Measurements from ENCODE around the gene ZNF296. TPM values are rescaled to one million over a fixed set of nuclear protein-coding genes. Genes with fewer than 3 reads are reported as not detected.

The ZNF296 gene
- total RNA-seq, 2 donors from 2014 or later: 2.1 to 8.5 TPM

DNA sequence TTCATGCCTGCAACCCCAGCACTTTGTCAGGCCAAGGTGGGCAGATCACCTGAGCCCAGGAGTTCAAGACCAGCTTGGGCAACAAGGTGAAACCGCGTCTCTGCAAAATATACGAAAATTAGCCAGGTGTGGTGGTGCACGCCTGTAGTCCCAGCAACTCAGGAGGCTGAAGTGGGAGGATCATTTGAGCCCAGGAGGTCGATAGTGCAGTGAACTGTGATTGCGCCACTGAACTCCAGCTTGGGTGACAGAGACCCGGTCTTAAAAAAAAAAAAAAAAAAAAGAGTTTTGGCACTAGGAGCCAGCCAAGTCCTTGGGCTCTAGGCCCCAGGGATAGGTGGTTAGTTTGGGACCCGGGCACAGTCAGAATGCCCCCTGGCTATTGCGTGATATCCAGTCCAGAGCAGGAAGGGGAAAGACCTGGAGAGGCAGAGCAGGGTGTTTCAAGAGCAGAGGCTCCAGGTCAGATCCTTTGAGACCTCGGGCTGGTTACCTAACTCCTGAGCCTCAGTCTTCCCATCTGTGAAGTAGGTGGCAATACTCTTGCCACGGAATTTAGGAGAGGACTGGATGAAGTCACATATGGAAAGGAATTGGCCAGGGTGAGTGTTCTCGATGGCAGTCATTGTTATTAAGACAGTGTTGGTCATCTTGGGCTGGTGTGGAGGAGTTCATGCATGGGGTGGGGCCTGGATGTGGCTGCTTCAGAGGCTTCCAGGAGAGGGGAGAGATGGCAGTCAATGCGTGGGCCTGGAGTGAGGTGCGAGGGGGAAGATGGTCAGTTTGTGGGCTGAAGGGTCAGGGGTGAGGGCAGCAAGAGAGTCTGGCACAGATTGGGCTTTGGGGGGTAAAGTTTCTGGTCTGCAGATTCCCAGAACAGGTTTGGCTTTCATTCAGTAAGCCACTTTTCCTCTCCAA is 19.5 kb upstream of the ZNF296 start:
- Mint-ChIP-seq H3K36me3 (ENCODE audit: low read depth) (peaks cover 26% of the 10 kb centered on the region), H3K27ac (peak overlapping the region; percentile 49), H3K27me3 (ENCODE audit: insufficient read depth) (peaks cover 6% of the 10 kb centered on the region), H3K4me3 (no peak overlapping the region), H3K4me1 (peaks cover 64% of the 10 kb centered on the region), H3K9me3 (no peaks in the 10 kb centered on the region)
- Histone ChIP-seq H3K9me3 (ENCODE audit: control insufficient read depth, low read length) (no peaks in the 10 kb centered on the region), H3K9ac (ENCODE audit: extremely low read depth, low read length, poor library complexity, severe bottlenecking) (no peak overlapping the region), H3K4me3 (ENCODE audit: low read length) (no peak overlapping the region), H3K36me3 (ENCODE audit: control insufficient read depth, insufficient read depth, low read length) (peaks cover 27% of the 10 kb centered on the region), H3K4me1 (ENCODE audit: control insufficient read depth, insufficient read depth, low read length) (peaks cover 19% of the 10 kb centered on the region), H3K27ac (ENCODE audit: low read depth, low read length) (no peak overlapping the region), H3K27me3 (ENCODE audit: control insufficient read depth, insufficient read depth, low read length, poor library complexity, severe bottlenecking) (peaks cover 18% of the 10 kb centered on the region)
- no peak for DNase-seq
- WGBS, 2 experiments (ENCODE audit: insufficient coverage in 1 of 2, insufficient read length in 1 of 2): 93 to 95% methylated on average over 13 to 14 of the region's 14 CpGs
- TF ChIP-seq, protein P1, sequence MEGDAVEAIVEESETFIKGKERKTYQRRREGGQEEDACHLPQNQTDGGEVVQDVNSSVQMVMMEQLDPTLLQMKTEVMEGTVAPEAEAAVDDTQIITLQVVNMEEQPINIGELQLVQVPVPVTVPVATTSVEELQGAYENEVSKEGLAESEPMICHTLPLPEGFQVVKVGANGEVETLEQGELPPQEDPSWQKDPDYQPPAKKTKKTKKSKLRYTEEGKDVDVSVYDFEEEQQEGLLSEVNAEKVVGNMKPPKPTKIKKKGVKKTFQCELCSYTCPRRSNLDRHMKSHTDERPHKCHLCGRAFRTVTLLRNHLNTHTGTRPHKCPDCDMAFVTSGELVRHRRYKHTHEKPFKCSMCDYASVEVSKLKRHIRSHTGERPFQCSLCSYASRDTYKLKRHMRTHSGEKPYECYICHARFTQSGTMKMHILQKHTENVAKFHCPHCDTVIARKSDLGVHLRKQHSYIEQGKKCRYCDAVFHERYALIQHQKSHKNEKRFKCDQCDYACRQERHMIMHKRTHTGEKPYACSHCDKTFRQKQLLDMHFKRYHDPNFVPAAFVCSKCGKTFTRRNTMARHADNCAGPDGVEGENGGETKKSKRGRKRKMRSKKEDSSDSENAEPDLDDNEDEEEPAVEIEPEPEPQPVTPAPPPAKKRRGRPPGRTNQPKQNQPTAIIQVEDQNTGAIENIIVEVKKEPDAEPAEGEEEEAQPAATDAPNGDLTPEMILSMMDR (conservative IDR thresholded peaks at IDR 0.05): no peak

- Histone ChIP-seq H3K4me3 (ENCODE audit: low read length) (peak overlapping the region; percentile 97), H3K9ac (ENCODE audit: extremely low read depth, low read length, poor library complexity, severe bottlenecking) (no peak overlapping the region), H3K4me1 (ENCODE audit: control insufficient read depth, insufficient read depth, low read length) (peaks cover 16% of the 10 kb centered on the region), H3K36me3 (ENCODE audit: control insufficient read depth, insufficient read depth, low read length) (peaks cover 37% of the 10 kb centered on the region), H3K27me3 (ENCODE audit: control insufficient read depth, insufficient read depth, low read length, poor library complexity, severe bottlenecking) (peaks cover 8% of the 10 kb centered on the region), H3K9me3 (ENCODE audit: control insufficient read depth, low read length) (no peaks in the 10 kb centered on the region), H3K27ac (ENCODE audit: low read depth, low read length) (no peak overlapping the region)
- DNase-seq: no peak
- TF ChIP-seq, protein P1 (conservative IDR thresholded peaks at IDR 0.05): no peak
- peaks cover 27% of the 10 kb centered on the region for H3K36me3 Mint-ChIP-seq (ENCODE audit: low read depth)
- no peak overlapping the region for H3K27ac Mint-ChIP-seq
- H3K4me3 Mint-ChIP-seq: peak overlapping the region; percentile 81
- 94 to 98% methylated on average over 5 of the region's 5 CpGs for WGBS, 2 experiments (ENCODE audit: insufficient coverage in 1 of 2, insufficient read length in 1 of 2)
- H3K27me3 Mint-ChIP-seq (ENCODE audit: insufficient read depth): no peaks in the 10 kb centered on the region
- H3K9me3 Mint-ChIP-seq: no peaks in the 10 kb centered on the region
- H3K4me1 Mint-ChIP-seq: peaks cover 65% of the 10 kb centered on the region
These were observed 18.4 kb upstream of the ZNF296 start for GRCh38 chr19:45094707-45095106.

DNA sequence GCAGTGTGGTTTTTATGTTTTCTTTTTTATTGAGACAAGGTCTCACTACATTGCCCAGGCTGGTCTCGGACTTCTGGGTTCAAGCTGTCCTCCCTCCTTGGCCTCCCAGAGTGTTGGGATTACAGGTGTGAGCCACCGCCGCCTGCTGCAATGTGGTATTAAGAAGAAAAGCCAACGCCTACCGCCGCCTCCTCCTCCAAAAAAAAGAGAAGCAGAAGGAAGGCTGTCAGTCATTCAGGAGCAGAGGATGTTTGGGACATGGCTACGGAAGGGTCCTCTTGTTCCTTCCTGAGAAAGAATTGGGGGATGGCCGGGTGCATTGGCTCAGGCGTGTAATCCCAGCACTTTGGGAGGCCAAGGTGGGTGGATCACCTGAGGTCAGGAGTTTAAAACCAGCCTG is 17.9 kb upstream of the ZNF296 start:
- Mint-ChIP-seq H3K27me3 (ENCODE audit: insufficient read depth) (no peaks in the 10 kb centered on the region), H3K4me1 (peaks cover 62% of the 10 kb centered on the region), H3K4me3 (peak overlapping the region; percentile 81), H3K27ac (no peak overlapping the region), H3K36me3 (ENCODE audit: low read depth) (peaks cover 29% of the 10 kb centered on the region), H3K9me3 (no peaks in the 10 kb centered on the region)
- Histone ChIP-seq H3K9ac (ENCODE audit: extremely low read depth, low read length, poor library complexity, severe bottlenecking) (peak overlapping the region; percentile 75), H3K36me3 (ENCODE audit: control insufficient read depth, insufficient read depth, low read length) (peaks cover 43% of the 10 kb centered on the region), H3K27ac (ENCODE audit: low read depth, low read length) (no peak overlapping the region), H3K4me3 (ENCODE audit: low read length) (peak overlapping the region; percentile 97), H3K9me3 (ENCODE audit: control insufficient read depth, low read length) (no peaks in the 10 kb centered on the region), H3K4me1 (ENCODE audit: control insufficient read depth, insufficient read depth, low read length) (peaks cover 12% of the 10 kb centered on the region), H3K27me3 (ENCODE audit: control insufficient read depth, insufficient read depth, low read length, poor library complexity, severe bottlenecking) (peaks cover 5% of the 10 kb centered on the region)
- TF ChIP-seq, protein P1 (conservative IDR thresholded peaks at IDR 0.05): no peak
- WGBS, 2 experiments (ENCODE audit: insufficient coverage in 1 of 2, insufficient read length in 1 of 2): 85 to 87% methylated on average over 5 to 9 of the region's 9 CpGs
- DNase-seq: peak; percentile 36
